Measurements from ENCODE around the gene IFNA2.
A peak's percentile ranks its signal among the peaks of the same experiment; 100 is the strongest.
"Not testable (repeated sequence)": the region's sequence is repeated elsewhere in the genome, so short reads cannot be mapped to it uniquely, and the experiment has no call there.

The IFNA2 gene

GRCh38 chr9:21385131-21385670 is at the start of gene IFNA2:
Gene IFNA2 (minus strand): TSS chr9:21385398. CDS start chr9:21385329, 69 bp downstream.
- no peak for DNase-seq (ENCODE audit: low read depth in 3 of 3, low spot score in 1 of 3)

GRCh38 chr9:21435015-21435383 is 49.8 kb upstream of the IFNA2 start:
- DNase-seq (ENCODE audit: low read depth in 3 of 3, low spot score in 1 of 3) = not testable (repeated sequence)

- DNase-seq (ENCODE audit: low read depth in 3 of 3, low spot score in 1 of 3) = no peak
Observed at GRCh38 chr9:21434202-21435014, 49.2 kb upstream of the IFNA2 start.

GRCh38 chr9:21432672-21433425 is 47.7 kb upstream of the IFNA2 start:
- no peak for DNase-seq (ENCODE audit: low read depth in 3 of 3, low spot score in 1 of 3)

- no peak for DNase-seq (ENCODE audit: low read depth in 3 of 3, low spot score in 1 of 3)
Observed at GRCh38 chr9:21429191-21429590, 44.0 kb upstream of the IFNA2 start.

- no peak for DNase-seq (ENCODE audit: low read depth in 3 of 3, low spot score in 1 of 3)
Observed at GRCh38 chr9:21428235-21428634, 43.0 kb upstream of the IFNA2 start.

GRCh38 chr9:21415493-21416267 is 30.5 kb upstream of the IFNA2 start:
- DNase-seq (ENCODE audit: low read depth in 3 of 3, low spot score in 1 of 3) = no peak

- DNase-seq (ENCODE audit: low read depth in 3 of 3, low spot score in 1 of 3) = no peak
Observed at GRCh38 chr9:21414220-21414940, 29.2 kb upstream of the IFNA2 start.

- DNase-seq (ENCODE audit: low read depth in 3 of 3, low spot score in 1 of 3) = no peak
Observed at GRCh38 chr9:21413624-21414023, 28.4 kb upstream of the IFNA2 start.

GRCh38 chr9:21413151-21413550 is 28.0 kb upstream of the IFNA2 start:
- DNase-seq (ENCODE audit: low read depth in 3 of 3, low spot score in 1 of 3) = no peak

- DNase-seq (ENCODE audit: low read depth in 3 of 3, low spot score in 1 of 3) = no peak
Observed at GRCh38 chr9:21412107-21412506, 26.9 kb upstream of the IFNA2 start.

- DNase-seq (ENCODE audit: low read depth in 3 of 3, low spot score in 1 of 3) = no peak
Observed at GRCh38 chr9:21408817-21409216, 23.6 kb upstream of the IFNA2 start, which contains the start of gene IFNA8. Gene IFNA8 (plus strand): TSS chr9:21409117. CDS start chr9:21409177, 60 bp downstream.

- no peak for DNase-seq (ENCODE audit: low read depth in 3 of 3, low spot score in 1 of 3)
Observed at GRCh38 chr9:21404146-21404545, 18.9 kb upstream of the IFNA2 start.

GRCh38 chr9:21402386-21403251 is 17.4 kb upstream of the IFNA2 start:
- no peak for DNase-seq (ENCODE audit: low read depth in 3 of 3, low spot score in 1 of 3)

GRCh38 chr9:21399956-21400355 is 14.8 kb upstream of the IFNA2 start:
- no peak for DNase-seq (ENCODE audit: low read depth in 3 of 3, low spot score in 1 of 3)

GRCh38 chr9:21398955-21399489 is 13.8 kb upstream of the IFNA2 start:
- DNase-seq (ENCODE audit: low read depth in 3 of 3, low spot score in 1 of 3) = no peak

- DNase-seq (ENCODE audit: low read depth in 3 of 3, low spot score in 1 of 3) = peak; percentile 1 to 52 (median 22)
Observed at GRCh38 chr9:21395778-21396717, 10.8 kb upstream of the IFNA2 start.

GRCh38 chr9:21392270-21392669 is 7.1 kb upstream of the IFNA2 start:
- DNase-seq (ENCODE audit: low read depth in 3 of 3, low spot score in 1 of 3) = no peak

All from stimulated activated CD4-positive, alpha-beta T cell treated with anti-CD3 and anti-CD28 coated beads, TNF-alpha, amount 100 ng/mL, for 1 hour (primary cell).